GM18909 (cell line): ENCODE data around the gene MIER2.

Experiments
- ATAC-seq: cut with Tn5 transposase; IDR thresholded peaks from one replicate; pipeline ENCODE4 v1.9.1; 2021; ENCODE audit warnings: mild to moderate bottlenecking; ENCODE audit not compliant: unreplicated experiment, poor library complexity

Gene MIER2

DNA sequence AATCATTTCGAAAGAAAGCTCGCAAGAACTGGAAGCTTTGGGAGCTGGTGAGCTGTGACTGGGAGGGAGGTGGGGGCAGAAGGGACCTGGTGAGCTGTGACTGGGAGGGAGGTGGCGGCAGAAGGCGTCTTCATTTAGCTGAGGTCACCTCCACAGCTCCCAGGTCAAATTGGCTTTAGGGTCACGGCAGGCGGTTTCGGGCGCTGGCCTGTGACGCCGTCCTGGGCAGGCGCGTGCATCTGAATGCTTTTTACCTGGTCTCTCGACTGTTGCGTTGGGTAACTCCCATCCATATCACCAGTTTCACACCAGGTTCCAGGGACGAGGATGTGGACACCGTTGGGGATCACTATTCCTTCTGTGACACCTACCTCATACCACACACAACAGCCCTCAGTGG, 35.2 kb upstream of the MIER2 start:
- no peak for ATAC-seq

- no peak for ATAC-seq
These were observed 34.1 kb upstream of the MIER2 start for GRCh38 chr19:378706-379105.

DNA sequence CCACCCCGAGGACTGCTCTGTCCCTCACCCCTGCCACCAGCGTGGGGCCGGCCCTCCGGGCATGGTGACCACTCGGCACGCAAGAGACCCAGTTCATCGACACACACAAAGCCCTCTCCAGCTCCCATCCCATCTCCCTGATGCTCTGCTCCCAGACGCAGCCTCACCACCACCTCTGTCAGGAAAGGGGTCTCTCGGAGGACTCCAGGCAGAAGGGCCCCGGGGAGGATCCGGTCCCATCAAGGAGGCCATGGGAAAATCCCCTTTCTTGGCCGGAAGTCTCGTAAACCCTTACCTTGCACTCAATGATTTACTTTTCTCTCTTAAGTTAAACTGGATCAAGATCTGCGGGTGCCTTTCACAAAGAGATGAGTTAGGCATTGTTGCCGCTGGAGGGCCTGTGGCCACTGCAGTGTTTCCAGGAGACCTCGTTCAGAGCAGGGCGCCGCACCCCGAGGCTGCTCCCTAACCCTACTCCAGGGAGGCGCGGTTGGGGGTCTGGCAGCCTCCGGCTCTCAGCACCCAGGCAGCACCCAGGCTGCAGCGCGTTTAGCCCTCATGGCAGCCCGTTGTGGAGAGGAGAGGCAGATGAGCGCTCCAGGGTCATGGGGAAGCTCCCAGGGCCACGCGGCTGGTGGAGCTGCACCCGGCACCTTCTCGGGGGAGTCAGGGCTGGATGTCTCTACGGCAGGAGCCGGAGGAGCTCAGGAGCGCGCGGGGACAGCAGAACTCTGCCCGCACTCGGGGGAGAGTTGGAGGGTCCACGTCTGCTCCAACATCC, 33.4 kb upstream of the MIER2 start:
- no peak for ATAC-seq

DNA sequence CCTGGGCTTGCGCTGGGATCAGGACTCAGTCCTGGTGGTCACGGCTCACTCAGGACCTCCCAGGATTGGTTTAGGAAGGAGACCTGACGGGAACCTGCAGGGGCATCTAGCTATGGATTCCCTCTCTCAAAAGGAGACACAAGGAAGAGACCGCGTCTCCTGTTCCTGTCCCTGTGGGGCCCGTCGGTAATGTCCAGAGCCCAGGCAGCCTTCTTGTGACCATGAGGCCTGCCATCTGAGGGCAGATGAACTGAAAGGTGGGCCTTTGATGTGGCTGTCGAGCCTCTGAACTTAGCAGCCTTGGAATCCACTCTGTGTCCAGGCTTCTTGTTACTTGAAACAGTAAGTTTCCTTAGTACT, 31.5 kb upstream of the MIER2 start:
- no peak for ATAC-seq

DNA sequence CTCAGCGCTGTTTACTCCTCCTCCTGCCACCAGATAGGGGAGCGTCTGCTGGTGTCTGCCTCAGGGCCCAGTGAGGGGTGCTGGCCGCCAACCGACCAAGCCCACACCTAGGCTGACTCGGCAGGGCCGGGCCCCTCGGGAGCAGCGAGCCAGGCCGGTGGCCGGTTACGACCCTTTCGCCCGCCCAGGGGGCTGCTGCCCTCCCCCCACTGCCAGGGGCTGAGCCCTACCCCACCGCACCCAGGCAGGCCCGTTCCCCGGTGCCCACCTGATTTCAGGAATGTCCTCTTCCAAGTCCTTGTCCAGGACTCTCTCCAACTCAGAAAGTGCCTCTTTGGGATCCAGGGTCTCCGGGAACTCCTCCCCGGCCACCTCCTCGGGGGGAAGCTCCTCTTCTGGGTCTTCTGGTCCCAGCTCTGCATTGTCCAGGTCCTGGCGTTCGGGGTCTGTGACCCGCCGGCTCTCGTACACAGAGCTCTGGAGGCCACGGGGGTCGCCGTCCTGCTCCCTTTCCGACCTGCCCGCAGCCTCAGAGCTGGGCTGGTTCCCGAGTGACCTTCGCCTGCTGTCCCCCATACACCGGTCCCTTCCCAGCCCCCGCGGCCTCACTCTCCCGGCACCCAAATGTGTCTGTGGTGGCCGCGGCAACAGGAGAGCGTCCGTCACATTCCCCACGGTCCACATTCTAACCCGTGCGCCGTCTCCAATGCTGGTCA, 31.0 kb upstream of the MIER2 start:
- ATAC-seq: no peak

DNA sequence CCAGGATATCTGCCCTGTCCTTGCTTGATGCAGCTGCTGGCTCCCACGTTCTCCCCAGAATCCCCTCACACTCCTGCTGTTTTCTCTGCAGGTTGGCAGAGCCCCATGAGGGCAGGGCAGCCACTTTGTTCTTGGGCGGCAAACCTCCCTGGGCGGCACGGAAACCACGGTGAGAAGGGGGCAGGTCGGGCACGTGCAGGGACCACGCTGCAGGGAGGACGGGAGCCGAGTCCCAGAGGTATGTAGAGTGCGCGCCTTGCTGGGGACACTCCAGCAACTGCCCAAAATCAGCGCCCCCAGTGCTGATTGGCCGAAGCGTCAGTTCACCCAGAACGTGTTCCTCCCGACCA, 30.3 kb upstream of the MIER2 start:
- ATAC-seq: no peak

DNA sequence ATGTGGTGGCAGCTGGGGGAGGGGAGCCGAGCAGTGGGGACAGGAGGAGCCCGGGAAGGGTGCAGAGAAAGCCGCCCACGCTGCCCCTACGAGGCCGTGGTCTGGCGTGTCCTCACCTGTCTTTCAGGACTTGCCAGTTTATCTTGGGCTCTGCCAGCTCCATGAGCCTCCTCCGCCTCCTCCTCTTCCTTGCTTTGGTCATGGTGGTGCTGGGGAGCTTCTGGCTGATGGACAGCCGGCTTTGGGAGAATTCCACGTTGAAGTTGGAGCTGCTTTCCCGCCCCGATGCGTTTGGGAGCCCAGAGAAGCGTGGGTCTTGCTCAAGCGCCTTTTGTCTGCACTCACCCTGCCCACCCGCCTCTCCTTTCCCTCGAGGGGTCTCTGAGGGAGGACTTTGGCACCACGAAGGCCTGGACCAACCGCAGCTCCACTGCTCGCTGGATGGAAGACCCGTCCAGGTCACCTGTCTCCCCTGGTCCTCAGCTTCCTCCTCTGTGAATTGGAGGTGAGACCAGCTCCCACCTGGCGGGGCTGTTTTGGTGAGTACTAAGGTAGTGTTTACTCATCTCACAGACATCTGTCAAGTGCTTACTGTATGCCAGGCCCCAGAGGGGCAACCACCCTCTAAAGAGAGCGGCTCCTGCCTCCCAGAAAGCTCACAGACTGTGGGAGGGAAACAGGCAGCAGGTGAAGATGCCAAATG, 29.7 kb upstream of the MIER2 start:
- ATAC-seq: no peak

- no peak for ATAC-seq
These were observed 29.0 kb upstream of the MIER2 start for GRCh38 chr19:373391-374182.

- no peak for ATAC-seq
These were observed 27.8 kb upstream of the MIER2 start for GRCh38 chr19:372306-372890.

GRCh38 chr19:371501-372168, 27.0 kb upstream of the MIER2 start:
- no peak for ATAC-seq

DNA sequence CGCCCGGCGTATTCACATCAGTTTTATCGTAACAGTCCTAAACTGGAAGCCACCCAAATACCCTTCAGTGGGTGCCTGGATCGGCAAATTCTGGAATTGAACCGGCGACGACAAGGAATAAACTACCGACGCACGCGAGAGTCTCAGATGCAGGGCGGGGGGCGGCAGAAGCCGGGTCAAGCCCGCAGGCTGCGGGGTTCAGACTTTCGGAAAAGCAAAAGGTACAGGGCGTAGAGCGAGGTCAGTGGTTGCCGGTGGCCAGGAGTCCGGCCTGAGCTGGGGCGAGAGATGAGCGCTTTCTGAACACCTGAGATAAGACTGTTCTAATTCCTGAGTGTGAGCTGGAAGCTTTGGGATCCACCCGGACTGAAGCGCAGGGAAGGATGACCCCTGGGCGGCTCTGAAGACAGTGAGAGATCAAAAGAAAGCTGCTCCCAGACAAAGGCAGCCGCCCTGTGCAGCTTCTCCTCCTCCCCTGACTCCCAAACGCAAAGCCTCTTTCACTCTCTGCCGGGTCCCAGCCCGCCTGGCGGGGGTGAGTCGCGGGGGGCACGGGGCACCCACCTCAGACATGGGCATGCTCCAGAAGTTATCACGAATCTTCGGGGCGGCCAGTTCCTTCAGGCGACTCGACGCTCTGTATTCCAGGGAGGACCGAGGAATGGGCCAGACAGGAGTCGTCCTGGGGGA, 26.2 kb upstream of the MIER2 start:
- no peak for ATAC-seq

DNA sequence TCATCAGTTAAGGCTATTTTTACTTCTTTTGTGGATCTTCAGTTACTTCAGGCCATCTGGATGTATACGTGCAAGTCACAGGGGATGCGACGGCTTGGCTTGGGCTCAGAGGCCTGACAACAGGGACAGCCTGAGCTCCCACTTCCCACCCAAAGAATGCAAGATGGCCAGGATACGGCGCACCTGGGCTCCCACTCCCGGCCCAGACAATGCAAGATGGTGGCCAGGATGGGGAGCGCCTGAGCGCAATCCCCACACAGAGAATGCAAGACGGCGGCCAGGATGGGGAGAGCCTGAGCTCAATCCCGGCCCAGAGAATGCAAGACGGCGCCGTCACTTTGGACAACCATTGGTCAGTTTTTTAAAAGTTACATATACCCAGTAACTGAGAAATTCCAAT, 25.3 kb upstream of the MIER2 start:
- ATAC-seq: no peak

GRCh38 chr19:369256-369655, 24.7 kb upstream of the MIER2 start:
- no peak for ATAC-seq

GRCh38 chr19:368630-369024, 24.0 kb upstream of the MIER2 start:
- no peak for ATAC-seq

DNA sequence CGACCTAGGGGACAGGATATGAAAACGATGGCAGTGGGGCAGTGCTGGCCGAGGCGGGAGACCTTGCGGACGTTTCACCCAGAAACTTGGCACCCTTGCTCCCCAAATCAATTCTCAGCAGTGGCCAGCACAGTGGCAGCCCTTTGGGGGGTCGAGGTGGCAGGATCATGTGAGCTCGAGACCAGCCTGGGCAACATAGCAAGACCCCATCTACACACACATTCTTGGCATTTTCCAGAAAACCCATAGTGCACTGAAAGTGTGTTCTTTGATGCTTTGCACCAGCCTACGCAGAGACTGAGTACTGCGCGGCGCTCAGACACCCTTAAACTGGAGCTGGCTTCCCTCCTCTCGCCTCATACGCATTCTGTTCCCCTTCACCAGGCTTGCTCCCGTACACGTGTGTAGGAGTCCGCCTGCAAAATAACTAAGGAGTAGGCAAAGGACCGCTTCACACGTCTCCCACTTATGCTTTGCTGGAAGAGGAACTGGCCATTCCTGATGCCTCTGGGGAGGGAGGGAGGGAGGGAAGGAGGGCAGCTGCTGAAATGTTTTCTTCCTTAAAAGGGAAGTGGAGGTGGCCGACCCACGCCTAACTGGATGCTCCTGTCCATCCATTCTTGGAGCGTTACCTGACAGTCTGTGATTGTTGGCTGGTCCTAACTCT, 23.5 kb upstream of the MIER2 start:
- ATAC-seq: no peak

- no peak for ATAC-seq
These were observed 23.0 kb upstream of the MIER2 start for GRCh38 chr19:367561-367960.

DNA sequence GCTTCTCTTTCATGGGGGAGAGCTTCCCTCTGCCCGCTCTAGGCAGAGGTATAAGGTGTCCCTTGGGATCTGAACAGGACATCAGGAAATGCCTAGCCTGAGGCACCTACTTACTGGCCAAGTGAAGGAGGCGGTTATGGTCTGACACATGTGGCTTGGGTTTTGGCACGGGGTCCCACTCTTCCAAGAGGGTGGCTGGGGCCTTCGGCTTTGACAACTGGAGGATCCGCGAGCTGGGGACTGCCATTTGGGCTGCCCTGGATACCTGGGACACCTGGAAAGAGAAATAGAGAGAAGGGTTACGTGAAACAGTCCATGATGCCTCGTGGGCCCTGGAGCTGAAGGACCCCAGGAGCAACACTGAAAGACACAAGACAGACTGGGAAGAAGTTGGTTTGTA, 22.4 kb upstream of the MIER2 start:
- ATAC-seq: no peak

- ATAC-seq: no peak
These were observed 21.7 kb upstream of the MIER2 start for GRCh38 chr19:366205-366783.
